Mesenteric fat pad (tissue), 1 donor: Measurements from ENCODE around the gene CDH23. TPM values are rescaled to one million over a fixed set of nuclear protein-coding genes. Genes with fewer than 3 reads are reported as not detected.

Experiments used
- DNase-seq: peaks from one replicate; pipeline ENCODE4 v3.0.0-alpha.2; 2020; ENCODE audit warnings: low spot score
- total RNA-seq: library from RNA; stranded (reverse); fragmentation: NEBNext Ultra II Directional; extraction: Animal tissue kit (Norgen Biotek cat#: 25700); gene quantifications from one replicate; pipeline ENCODE4 v1.2.1, GENCODE V29; 2021
- donor health status: DM: yes; HTN: yes; CAD: no.

Gene CDH23
- total RNA-seq, 1 donor from 2014 or later: 9.7 TPM

DNA sequence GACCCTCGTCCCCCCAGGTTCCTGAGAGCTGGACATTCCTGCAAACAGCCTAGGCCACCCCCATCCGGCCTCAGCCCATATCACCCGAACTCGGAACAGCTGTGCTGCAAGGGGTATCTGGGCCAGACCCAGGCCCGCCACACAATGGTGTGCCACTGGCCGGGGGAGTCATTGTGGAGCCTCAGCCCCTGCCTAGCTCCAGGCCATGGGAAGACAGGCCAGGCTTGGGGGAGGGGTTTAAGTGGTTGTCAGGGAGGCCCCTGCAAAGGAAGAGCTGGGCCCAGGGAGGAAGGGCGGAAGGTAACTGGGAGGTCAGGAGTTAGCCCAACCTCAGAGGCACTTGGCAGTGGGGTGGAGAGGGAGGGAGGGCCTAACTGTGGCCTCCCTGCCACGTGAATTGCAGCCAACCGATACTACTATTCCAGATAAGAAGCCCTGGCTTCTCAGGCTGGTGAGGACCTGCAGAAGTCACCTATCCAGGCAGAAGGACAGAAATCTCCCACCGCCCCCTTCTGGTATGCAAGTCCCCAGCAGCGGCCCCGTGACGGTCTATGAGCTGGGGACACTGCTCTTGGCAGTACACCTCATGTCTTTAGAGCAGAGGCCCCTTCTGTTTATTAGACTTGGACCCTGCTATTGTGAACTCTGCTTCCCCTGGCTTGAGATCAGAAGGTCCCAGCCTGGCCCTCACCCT, 349.8 kb downstream of the CDH23 start:
- DNase-seq: no peak

DNA sequence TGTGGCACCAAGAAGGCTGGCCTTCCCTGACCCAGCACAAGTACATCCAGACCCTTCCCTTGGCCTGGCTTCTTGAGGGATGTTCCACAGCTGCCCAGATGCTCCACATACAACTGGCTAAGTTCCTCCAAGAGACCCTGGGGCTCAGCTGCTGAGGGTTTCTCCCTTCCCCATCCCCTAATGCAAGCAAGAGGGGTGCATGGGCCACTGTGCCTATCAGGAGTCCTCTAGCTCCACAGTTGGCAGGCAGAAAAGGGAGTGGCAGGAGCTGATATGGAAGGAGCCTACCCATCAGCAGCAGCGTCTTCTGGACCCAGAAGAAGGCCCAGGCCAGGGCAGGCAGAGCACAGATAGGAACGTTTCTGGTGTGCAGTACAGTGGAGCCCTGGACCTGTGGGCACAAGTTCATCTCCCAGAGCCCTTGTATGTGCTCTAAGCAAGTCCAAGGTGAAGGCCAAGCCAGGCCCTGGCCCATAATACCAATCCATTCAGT, 350.4 kb downstream of the CDH23 start:
- no peak for DNase-seq

DNA sequence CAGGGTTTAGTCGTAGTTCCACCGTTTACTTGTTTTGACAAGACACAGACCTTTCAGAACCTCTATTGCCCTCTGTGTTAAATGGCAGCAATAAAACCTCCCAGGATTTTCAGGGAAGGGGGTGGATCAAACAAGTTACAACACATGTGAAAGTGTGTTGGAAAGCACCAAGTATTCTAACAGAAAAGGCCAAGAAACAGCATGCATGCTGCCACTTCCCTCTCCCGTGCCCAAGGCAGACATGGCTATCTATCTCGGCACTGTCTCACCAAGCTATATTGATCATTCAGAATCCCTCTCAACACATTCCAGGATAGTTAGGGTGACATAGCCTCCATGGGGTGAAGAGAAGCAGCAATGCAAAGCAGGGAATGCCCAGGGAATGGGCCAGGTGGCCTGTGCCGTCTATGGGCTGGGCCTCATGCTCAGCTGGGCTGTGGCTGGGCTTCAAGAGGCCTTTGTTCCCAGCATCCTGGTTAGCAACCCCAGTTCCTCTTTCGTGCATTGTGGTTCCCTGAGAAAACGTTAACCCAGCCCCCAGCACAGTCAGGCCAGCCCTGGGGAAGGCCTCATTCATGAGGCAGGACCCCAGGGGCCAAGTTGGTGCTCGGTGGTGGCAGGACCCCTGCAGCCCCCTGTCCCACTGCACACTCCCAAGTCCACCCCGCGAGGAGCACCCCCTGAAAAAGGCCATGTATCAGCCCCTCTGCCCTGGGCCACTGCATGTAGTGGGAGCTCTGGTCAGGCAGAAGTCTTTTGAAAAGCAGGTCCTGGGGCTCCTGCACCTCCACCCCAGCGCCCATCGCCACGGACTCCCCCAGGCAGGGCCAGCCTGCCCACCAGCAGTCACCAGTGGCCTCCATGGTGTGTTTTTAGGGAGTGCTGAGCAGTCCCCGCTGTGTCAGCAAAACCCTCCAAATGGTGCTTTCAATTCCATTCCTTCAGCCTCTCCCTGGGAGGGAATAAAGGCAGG, 351.1 kb downstream of the CDH23 start:
- no peak for DNase-seq

DNA sequence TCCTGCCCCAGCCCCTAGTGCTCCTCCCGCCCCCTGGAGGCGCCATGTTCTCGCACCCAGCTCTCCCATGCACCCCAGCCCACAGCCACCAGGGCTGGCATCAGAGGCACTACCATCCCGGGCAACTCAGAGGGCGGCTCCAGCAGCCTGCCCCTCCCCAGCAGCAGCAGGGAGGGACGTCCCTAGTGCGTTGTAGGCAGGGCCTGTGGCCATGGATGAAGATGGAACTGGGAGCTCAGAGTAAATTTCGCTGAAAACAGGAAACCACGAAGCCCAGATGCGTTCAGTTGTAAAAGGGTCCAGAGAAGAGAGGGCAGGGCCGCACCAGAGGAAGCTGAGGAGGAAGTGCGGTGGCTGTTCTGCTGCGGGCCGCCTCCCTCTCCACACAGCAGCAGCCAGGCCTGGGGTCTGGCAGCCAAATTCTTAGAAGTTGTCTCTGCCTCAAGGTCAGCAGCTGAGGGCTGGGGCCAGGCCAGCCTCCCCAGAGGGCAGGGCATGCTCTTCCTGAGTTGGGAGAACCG, 352.0 kb downstream of the CDH23 start:
- no peak for DNase-seq

DNA sequence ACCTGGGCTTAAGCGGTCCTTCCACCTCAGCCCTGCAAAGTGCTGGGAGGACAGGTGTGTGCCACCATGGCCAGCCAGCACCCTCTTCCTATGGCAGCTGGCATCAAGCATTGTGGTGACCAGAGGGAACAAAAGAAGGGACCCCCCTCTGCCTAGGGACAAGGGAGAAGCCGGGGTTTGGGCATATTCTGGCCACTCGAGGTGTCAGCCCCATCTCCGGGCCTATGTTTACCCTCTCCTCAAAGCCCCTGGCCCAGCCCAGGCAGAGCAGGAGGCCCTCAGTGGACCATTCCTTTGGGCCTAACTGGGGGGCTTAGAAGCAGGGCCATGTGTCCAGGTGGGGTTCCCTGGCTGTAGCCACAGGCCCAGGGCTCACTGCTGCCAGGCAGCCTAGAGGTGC, 352.7 kb downstream of the CDH23 start:
- DNase-seq: no peak

DNA sequence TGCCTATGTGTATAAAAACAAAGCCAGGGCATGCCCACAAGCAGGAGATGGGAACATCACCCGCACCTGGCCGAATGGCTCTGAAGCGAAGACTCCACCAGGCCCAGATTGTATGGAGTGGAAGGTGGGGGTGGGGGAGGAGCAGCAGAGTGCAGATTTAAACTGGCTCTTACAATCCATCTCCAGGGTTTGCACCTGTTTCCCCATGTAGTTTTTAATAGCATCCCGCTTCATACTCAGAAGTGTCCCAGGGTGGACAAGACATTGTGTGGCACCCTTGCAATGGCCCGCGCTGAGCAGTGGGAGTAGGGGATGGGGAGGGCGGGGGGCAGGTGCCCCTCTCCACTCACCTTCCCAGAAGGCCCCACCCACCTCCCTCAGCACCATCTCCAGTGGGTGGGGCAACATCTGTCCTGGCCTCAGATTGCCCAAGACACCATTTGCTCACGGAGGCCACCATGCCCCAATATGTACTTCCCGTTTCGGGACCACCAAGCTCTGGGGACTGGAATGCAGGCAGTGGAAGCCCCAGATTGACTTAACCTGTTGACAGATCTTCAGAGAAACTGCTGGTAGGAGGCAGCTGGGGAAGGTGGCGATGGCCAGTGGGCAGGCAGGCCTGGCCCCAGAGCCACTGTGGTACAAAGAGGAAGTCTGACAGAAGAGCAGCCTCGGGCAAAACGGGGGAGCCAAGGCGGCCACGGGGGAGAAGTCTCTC, 353.6 kb downstream of the CDH23 start:
- DNase-seq: no peak

DNA sequence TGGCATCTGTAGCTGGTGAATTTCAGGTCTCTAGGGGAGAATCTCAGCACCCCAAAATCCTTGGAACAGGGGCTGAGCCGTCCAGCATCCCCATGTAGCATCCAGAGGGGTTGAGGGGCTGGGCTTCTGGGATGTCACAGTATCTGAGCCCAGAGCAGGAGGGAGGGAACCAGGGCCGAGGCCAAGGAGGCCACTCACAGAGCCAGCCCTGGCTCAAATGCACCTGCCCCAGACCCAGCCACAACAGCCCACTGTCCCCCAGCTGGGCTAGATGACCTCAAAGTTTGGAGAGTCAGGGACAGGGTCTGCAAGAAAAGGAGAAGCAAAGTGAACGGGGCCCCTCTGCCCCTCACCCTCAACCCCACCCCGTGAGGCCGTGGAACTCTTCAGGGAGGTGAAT, 354.3 kb downstream of the CDH23 start:
- no peak for DNase-seq

DNA sequence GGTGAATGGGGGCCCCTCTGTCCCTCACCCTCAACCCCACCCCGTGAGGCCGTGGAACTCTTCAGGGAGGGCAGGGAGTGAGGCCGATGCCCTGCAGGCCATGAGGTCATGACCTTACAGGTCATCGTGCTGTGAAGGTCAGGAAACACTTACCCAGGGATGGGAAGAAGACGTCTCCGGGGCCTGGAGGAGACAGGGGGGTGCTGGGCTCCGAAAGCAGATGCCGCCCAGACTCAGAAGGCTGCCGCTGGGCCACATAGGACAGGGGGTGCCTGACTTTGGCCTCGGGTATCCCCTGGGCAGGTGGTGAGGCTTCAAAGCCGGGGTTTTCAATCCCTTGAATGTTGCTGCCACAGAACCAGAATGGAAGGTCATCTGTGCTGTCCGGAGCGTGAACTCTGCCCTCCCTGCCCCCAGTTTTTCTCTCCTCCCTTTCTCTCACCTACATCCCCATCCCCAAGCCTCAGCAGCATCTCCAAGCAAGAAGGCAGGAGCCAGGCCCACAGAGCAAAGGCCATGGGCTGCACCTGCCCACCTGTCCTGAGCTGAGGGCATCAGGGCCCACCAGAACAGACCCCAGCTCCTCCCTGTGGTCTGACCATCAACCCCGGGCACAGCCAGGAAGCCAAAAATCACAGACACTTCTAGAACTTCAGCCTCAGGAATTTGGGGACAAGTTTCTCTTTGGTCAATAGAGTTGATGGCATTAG, 354.9 kb downstream of the CDH23 start:
- no peak for DNase-seq

DNA sequence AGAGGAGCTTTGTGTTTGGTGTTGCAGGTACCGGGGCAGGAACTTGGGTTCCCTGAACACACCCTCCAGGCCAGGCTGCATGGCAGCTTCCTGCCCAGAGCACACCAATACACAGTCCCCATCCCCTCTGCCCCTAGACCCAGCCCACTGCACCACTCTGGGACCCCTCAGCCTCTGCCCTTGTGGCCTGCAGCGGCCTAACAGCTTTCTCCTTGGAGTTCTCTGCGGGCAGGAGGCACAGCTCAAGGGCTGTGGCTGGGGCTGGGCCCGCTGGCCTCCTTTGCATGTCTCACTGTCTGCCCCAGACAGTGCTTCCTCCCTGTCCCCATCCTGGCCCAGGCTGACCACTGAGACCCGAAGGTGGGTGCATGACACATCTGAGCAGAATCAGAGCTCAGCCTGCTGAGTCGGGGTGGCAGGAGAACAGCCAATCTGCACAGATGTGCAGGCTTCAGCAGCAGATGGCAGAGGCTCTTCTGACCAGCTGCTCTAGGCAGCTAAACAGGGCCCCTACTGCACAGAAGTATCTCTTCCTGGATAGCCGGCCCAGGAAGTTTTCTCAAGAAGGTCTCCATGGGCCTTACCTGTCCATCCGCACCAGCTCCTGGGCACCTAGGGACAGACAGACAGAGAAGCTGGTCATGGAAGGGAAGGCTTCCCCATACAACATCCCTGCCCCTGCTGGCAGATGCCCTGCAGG, 355.8 kb downstream of the CDH23 start:
- no peak for DNase-seq

DNA sequence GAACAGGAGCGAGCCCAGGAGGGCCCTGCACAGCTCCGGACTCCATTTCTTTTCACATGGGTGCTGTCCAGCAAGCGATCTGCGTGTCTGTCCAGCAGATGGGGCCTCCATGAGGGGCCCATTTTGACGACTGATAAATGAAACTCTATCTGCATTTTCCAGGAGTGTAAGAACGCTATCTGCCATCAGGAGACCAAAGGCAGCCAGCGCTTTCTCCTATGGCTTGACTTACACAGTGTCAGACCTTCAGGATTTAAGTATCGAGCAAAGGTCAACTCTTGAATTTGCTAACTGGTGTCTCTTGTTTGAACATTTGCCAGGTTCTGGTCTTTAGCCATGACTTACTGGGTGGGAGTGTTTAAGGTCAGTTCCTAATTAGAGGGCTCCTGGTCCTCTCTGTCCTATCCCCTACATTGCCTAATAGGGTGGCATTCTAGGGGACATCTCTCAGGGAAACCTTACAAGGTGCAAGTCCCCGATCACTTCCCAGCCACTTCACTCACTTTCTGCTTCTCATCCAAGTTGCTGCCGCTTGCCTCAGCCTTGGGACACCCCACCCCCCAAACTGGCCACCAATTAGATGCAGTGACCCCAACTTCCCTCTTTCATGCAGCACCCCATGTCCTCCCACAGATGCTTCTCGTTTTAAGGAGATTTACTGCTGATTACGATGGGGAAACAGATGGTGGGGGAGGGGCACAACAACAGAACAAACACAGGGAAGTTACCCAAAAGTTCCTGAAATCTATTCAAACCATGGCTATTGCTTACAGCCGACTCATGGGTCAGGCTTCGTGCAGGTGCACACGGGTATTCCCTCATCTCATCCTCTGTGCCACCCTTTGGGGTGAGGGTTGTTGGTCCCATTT, 356.6 kb downstream of the CDH23 start:
- DNase-seq: no peak

DNA sequence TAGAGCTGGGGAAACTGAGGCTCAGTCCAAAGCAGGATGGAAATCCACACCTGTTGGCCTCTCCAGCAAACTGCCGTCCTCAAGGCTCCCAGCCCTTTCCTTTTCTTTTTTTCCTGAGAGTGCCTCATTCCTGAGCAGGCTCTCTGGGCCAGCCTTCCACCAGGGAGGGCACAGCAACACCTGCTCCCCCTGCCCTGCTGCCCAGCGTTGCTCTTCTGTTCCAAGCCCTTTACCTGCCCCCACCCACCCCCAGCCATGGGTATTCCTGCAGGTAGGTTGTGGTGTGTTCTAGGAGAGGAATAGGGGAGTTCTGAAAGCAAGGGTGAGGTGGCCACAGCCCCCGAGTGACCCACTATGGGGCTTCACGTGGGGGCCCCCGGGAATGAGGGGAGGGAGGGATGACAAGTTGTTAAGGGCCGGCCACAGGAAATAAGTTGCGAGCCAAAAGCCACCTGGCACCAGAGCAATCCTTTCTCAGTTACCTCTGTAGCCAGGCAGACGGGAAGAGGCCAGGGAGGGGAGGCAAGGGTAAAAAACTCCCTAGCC, 357.3 kb downstream of the CDH23 start:
- DNase-seq: no peak

DNA sequence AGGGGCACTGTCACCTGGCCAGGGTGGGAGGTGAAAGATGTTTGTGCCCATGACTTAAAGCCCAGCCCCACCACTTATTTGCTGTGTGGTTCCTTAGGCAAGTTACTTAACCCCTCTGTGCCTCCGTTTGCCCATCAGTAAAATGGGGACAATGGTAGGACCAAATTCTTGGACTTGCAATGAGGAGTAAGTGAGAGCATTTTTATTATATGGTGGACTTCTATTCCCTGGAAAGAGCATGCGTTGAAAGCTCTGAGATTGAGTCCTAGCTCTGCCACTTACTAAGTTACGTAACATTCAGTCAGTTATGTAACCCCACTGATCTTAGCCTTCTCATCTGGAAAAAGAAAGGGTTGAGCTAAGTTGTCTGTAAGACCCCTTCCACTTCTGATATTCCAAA, 357.8 kb downstream of the CDH23 start:
- DNase-seq: no peak

DNA sequence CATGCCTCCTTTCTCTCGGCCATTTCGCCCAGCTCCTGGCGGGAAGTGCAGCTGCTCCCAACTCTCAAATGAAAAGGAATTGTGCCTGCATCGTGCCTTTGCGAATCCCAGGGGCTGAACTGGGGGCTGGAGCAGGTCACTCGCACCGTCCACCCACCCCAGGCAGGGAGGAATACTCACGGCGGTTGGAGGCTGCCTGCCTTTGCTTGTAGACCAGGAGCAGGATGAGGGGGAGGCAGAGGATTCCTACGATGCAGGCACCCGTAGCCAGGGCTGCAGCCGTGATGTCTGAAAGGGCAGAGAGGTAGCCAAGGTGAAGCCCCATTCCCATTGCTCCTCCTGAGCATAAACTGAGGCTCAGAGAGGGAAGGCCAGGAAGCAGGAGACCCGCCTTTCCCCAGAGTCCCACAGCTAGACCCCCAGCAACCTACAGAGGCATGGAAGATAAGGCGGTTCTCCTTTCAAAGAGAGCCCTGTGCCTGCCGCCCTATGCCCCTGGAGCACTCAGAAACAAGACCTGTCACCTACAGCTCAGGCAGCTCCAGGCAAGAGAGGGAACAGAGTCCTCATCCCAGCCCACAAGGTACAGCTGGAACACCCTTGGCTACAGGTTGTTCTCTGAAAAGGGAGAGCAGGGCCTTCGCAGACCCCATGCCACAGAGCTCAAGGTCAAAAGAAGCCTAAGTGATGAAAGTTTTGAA, 358.6 kb downstream of the CDH23 start:
- DNase-seq: no peak

DNA sequence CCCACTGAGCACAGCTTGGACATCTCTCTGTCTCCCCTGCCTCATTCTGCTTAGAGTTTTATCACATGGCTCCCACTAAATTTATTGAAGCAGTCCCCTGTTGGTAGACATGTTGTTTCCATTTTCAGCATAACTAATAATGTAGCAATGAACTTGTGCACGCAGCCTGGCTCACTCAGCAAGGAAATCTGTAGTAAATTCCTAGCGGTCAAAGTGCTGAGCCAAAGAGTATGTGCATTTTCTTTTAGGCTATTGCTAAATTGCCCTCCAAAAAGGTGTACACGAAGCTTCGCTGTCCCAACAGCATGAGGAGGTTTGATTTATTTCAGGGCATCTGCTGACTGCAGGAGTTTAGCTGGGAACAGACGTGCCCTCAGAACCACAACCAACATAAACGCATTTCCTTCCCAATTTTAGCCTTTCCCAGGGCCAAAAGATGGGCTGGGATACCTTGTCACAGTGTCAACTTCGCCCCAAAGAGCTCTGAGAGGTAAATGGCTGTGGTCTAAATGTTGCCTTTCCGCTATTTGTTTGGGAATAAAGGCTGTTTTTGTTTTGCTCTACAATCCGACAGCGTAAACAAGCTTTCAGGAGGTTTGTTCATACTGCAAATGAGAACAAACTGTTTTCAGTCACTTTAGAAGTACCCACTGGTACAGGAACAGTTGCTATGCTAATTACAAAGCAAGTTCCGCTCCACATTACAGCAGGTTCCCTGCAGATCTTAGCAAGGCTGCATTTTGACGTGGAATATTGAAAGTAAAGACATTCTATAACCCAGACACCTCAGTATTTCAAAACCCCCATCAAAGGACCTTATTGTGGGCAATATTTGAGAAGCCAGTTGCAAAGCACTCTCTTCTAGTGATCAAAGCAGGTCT, 359.8 kb downstream of the CDH23 start:
- no peak for DNase-seq

DNA sequence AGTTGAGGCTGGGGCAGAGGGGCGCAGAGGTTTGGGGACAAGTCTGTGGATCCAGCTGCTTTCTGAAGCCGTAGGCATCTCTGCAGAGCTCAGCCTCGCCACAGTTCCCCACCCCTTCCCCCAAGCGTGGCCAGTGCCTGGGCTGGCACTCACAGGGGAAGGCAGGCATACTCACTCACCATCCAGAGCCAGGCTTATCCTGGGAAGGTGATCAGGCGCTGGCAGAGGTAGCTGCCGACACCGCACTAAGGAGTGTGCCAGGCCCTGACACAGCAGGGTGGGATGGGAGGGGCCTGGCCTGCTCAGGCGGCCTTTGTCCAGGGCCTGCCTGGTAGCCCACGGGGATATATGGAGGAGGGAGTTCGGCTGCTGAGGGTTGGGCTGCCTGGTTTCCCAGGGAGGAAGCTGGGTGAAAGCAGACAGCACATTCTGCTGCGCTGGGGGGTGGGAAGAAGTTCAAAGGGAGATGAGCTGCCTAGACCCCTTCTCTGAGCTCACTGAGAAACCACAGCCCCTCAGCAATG, 360.7 kb downstream of the CDH23 start:
- no peak for DNase-seq

DNA sequence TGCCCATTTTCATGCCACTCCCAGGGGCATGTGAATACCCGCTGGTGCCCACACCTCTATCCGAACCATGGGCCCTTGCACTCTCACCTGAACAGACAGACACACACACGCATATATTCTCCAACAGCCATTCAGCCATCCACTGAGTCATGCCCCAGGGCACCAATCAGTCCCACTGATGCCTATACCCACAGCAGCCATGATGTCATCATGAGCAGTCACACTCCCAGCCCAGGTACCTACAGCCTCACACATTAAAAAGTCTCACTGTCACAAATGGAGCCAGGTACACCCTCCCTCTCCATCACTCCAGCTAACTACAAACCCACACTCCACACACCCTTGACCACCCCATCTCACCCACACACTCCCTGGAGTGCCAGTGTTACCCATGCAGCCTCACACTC, 364.4 kb downstream of the CDH23 start:
- no peak for DNase-seq

DNA sequence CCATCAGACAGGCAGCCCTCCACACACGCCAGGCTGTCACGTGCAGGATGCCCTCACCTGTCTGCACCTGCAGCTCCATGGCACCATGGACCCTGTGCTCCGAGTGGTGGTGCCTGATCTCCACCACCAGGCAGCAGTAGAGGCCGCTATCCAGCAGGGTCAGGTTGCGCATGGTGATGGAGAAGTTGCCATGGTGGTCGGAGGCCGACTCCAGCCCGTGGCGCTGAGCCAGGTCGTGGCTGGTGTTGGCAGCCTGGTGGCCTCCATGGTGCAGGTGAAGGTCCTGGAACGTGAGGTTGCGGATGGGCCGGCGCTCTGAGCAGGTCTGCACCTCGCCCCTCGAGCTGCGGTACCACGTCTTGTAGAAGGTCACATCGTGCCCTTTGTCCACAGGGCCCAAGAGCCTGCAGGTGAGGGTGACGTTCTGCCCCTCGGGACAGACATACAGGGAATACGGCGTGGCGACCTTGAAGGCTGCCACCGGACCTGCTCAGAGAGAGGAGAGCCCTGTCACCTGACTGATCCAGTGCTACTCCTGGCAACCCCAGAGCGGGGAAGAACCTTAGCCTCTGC, 364.9 kb downstream of the CDH23 start:
- DNase-seq: no peak
